GM19372 (cell line): ENCODE measurements around the gene SERTM2.
"Not testable (repeated sequence)": the region's sequence is repeated elsewhere in the genome, so short reads cannot be mapped to it uniquely, and the experiment has no call there.

ENCODE experiments used
- ATAC-seq: cut with Tn5 transposase; IDR thresholded peaks from one replicate; pipeline ENCODE4 v1.9.1; 2021; ENCODE audit warnings: mild to moderate bottlenecking, low read depth, moderate library complexity; ENCODE audit not compliant: unreplicated experiment

SERTM2 gene

DNA sequence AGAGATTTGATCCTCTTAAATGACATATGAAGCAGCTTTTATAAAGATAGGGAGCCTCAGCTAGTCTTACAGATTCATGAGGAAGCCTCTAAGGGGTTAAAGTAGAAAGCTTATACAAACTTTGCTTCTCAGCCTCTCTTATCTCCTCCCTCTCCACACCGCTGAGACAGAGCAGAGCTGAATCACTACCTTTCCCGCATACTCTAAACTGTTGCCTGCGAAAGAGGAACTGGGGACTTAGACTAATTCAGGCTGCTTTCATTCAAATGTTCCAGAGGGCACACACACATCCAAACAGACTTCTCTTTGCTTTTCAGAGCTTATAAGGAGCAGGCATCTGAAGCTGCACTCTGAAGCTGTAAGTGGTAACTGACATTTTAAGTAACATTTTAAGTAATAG is at the start of gene SERTM2:
TSS of gene SERTM2 (plus strand) at position 169 of the 400 bp plus-strand sequence. CDS start 7,213 bp downstream, outside the sequence.
- no peak for ATAC-seq

DNA sequence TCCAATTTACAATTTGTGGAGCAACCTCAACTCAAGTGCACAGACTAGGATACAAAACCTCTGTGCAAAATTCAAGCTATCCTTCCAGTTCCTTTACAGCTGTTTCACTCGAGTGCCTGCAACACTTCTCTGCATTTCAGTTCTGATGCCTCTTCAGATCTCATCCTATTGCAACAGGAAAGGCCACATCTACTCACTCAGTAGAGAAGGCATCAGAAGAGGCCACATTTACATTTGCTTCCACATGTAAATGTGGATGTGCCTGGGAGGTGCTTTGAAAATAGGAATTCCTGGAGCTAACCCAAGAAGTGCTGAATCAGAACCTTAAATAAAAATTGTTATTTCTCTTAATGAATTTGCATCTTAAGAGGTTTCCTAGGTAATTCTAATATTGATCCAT is 45.8 kb upstream of the SERTM2 start:
- no peak for ATAC-seq

DNA sequence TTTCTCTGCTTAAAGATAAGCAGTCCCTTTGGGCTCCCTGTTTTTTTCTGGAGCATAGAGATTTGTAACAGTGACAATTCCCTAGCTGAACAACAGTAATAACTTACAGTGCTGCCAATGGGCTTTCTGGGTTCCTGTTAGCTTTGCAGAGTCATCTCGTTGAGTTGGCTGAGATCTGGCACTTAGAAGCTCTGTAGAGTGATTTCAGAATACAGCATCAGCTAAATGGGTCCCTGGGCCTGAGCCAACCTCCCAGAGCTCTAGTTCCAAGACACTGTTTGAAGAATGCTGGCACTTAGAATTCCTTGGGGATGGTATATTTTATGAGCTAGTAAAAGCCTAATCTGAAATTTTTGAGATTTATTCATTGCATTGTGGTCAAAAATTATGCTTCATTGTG is 43.5 kb upstream of the SERTM2 start:
- no peak for ATAC-seq

DNA sequence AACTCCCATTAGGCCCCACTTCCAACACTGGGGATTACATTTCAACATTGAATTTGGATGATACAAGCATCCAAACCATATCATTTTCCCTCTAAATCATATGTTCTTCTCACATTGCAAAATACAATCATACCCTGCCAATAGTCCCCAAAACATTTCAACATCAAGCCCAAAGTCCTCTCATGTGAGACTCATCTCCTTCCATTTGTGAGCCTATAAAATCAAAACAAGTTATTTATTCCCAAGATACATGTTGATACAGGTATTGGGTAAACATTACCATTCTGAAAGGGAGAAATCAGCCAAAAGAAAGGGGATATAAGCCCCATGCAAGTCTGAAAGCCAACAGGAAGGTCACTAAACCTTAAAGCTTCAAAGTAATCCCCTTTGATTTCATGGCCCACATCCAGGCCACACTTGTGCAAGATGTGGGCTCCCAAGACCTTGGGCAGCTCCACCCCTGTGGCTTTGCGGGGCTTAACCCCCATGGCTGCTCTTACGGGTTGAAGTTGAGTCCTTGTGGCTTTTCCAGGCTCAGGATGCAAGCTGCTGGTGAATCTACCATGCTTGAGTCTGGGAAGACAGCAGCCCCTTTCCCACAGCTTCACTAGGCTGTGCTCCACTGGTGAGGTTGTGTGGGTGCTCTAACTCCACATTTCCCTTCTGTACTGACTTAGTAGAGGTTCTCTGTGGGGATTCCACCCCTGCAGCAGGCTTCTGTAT is 40.6 kb upstream of the SERTM2 start:
- no peak for ATAC-seq

DNA sequence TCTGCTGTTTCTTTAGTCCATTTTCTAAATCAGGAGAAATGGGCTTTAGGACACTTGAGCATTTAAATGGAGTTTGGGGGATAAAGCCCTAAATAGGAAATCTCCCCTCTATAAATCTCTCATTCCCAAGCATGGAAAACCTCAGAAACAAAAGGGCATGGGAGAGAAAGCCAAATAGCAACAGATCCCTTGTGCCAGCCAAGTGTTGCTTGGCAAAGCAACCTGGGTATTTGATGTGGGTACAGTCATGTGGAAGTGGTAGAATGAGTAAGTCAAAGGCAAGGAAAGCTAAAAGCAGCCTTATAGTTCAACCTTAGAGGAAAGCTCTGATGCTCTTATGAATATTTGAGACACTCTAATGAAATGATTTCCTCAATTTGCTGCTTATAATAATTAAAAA is 29.5 kb upstream of the SERTM2 start:
- ATAC-seq: no peak

DNA sequence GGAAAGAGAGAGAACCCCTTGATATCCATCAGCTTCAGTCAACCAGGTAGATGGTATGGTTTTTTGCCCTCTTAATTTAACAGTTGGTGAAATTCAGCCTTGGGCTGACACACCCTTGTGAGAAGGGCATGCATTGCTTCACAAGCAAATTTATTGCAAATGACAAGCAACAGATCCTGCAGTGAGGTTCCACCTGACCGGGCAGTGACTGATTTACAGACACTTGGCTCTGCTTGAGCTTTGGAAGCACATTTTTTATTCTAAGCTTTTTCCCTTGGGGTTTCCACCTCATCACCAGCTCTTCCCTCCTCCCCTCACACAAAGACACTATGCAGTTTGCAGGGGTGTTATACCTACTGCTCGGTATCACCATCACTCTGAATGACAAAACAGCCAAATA is 28.3 kb upstream of the SERTM2 start:
- ATAC-seq: no peak

DNA sequence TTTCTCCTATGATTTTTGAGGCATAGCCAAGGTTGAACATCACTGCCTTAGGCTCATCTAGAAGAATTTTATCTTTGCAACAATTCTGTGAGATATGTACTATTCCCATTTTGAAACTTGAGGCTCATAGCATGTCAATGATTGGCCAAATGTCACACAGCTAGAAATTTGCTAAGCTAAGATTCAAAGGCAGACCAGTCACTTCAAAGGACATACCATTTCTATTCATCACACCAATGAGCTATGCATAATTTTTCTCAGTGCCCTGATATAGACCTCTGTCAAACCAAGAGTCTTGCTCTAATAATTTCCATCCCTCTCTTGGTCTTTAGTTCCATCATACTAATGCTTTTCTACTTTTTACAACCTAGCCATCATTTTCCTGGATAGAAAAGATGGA is 27.6 kb upstream of the SERTM2 start:
- ATAC-seq: no peak

DNA sequence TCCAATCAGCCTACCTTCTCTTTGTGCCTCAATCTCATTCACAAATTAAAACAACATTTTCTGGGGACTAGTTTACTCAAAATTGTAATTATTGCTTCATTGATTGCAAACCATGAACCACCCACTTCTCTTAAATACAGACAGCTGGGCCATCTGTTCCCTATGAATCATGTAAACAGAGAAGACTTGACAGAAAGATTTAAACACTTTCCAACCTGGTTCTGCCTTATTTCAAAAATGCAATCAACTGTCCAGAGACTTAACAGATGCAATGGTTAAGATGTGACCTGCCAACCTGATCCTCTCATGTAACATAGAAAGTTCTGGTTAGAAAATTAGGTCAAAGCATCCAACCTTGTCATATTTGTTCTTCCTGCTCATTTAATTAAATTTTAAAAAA is 20.8 kb upstream of the SERTM2 start:
- ATAC-seq: no peak

DNA sequence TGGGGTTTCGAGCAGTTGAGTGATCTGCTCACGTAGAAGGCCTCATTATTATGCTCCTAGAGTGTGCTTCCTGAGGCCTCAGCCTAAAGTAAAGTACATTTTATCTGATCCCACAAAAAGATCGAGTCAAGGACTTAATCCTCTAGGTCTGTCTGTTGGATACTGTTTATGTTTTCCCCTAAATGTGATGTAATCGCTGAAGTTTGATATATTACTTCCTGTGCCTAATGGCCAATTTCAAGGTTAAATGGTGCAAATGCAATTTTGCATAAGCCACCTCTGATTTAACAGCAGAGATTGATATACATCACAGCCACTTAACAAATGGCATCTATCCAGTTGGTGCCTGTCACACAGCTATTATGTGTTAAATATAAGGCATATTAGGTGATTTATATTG is 19.4 kb upstream of the SERTM2 start:
- no peak for ATAC-seq

DNA sequence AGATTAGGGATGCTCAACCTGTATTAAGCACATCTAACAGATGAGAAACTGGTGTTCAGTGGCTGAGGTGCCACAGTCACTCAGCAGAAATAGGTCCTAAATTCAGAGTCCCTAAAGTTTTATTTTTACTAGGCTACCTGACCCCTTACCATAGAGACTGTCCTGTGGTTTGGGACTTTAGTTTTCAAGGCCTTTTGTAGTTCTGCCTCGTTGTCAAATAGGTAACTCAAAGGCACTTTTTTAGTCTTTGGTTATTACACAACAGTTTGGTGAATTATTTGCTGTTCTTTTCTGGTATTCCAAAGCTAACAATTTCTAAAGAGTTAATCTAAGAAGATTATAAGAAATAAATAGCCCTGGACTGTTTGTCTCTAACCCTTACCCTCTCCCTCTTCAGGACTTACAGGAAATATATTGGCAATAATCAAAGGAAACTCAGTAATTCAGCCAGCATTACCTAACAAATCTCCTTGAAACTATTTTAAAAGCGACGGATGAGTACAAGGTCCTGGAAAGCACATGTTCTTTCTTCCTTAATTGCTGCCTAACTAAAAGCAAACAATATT is 12.8 kb upstream of the SERTM2 start:
- ATAC-seq: no peak

DNA sequence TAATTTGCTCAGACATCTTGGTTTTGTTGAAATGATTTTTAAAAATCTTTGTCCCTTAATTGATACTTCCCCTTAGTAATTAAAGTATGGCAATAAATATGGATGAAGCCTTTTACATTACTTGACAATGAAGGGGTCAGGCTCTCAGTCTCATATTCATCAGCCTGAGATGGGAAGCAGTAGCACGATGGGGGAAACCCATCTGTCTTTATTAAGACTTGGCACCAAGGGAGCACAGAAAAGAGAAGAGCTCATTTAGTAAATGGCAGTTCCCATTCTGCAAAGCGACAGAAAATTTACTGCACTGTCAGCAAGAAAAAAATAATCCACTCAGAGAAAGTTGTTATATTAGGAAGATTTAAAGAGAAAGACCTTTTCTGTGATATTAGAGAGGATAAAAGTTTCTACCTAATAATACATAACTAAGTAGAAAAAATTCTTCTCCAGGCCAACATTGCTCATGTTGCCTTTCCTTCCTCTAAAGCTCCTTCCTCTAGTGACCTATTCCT is 7.9 kb upstream of the SERTM2 start:
- ATAC-seq: no peak

DNA sequence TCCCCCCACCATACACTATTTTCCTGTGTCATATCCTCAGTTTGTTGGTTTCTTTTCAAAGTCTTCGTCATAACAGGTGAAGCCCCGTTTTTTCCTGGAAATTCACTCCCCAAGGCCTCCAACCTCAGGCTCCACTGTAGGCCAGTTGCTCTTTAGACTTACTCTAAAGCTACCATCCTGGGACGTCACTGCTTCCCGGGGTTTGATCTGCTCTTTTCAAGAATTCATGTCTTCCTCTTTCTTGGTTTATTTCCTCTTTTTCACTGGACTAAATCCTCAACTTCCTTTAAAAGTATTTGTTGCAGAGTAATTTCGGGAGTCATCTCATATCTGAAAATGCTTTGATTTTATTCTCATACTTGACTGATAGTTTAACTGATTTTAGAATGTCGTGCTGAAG is 6.5 kb upstream of the SERTM2 start:
- ATAC-seq: no peak

DNA sequence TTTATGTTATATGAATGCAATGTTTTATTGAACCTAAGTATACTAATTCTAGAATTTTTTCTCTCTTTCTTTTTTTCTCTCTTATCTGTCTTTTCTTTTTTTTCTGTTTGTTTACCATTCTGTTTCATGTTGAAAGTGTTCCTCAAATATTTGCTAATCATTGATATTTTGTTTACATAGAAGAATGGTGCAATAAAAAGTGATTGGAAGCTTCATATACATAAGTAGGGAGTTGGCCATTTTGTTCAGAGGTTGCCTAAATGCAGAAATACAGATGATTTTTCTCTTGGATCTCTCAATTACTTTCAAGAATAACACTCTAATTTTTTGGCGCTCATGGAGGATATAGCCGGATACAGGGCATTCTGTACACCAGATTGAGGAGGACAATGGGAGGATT is 5.7 kb upstream of the SERTM2 start:
- no peak for ATAC-seq

DNA sequence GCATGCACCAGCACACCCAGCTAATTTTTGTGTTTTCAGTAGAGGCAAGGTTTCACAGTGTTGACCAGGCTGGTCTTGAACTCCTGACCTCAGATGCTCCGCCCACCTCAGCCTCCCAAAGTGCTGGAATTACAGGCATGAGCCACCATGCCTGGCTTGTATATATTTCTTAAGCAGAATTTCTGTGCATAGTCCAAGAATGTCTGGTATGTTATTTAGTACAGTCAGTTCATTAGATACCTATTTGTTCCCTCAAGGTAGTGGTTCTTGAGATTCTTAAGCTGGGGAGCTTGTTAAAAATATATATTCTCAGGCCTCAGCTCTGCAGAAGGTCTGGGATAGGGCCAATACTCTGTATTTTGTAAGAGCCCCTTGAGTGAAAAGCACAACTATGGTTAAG is 4.6 kb upstream of the SERTM2 start:
- ATAC-seq: no peak

DNA sequence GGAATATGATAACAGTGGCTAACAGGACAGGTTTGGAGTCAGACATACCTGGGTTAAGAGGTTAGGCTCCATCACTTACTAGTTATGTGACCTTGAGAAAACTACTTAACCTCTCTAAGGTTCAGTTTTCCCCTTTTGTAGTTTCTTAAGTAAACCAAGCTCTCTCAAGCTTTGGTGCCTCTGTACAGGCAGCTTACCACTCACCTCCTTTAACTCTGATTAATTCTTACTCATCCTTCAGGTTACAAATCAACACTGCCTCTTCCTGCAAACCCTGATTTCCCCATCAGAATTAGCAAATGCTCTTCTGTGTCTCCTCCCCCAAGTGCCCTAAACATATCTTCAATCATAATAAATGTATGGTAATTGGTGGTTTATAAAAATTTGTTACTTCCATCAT is 3.5 kb upstream of the SERTM2 start:
- no peak for ATAC-seq

DNA sequence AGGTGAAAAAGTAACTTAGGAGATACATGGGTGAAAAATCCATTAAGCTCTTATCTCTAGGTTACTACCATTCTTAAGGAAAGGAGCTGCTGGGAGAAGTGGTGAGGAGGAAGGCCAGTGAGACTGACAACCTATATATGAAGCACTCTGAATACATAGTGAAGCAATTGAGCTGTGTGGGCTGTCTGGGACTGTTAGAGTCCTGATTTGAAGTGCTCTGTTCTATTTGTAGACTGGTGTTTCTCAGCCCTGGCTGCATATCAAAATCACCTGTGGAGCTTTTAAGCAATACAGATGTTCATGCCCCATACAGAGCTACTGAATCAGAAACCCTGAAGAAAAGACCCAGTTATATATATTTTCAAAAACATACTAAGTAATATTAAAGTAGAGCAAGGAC is 3.9 kb downstream of the SERTM2 start:
- no peak for ATAC-seq

DNA sequence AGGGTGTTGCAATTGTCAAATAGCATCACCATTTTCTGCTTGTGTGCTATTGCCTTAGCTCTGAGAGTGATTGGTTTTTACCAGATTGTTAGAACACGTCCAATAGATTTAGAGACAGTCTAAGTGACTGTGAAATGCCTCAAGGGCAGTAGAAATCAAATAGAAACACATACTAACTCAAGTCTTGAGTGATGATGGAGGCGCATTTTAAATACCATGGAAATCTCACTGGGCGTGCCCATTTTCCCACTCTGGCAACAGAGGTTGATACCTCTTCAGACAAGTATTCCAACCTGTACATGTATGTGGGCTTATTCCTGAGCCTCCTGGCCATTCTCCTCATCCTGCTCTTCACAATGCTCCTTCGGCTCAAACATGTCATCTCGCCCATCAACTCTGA is 7.2 kb downstream of the SERTM2 start:
- ATAC-seq: no peak

DNA sequence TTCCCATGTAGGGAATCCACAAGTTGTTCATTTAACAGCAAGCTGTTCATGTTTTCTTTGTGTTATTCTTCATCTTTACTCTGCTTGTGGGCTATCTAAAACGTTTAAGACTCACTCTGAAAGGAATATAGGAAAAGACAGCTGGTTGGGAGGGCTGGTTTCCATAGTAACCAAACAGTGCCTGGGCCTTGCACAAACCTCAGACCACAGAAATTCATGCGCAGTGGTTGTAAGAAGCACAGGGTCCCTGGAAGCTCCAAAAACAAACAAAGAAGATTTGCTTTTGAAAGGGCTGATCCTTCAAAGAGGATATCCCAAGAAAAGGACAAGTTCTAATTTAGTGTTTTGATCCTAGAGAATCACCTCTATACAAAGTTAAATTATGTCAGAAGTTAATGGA is 7.8 kb downstream of the SERTM2 start:
- ATAC-seq: no peak

DNA sequence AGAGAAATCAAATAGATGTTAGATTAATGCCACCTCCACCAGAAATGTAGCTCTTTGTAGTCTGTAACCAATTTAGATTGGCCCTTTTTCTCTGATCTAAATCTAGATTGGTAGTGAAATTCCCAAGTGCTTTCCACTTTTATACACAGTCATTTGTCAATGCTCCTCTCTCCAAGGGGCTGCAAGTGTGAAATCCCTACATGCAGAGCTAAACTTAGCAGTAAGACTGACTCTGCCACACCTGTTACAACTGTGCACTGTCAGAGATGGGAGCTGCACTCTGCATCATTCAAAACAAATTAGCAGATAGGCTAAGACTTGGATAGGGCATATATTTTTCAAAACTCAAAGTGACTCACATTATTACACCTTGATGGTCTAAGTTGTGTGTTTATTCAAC is 9.1 kb downstream of the SERTM2 start:
- no peak for ATAC-seq

DNA sequence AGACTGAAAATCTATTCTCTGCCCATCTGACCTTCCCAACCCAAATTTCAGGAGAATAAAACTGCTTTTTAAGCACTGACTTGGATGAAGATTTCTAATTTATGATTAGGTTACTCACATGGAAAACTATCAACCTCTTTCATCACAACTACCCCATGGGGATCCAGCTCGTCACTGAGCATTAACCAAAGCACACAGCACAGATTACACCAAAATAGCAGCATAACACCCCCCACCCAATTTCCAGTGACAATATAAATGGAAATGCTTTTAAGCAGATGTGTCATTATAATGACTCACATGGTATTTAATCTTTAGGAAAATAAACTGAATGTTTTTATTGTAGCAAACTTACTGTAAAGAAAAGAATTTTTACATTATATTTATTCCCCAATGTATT is 9.7 kb downstream of the SERTM2 start:
- ATAC-seq: no peak

DNA sequence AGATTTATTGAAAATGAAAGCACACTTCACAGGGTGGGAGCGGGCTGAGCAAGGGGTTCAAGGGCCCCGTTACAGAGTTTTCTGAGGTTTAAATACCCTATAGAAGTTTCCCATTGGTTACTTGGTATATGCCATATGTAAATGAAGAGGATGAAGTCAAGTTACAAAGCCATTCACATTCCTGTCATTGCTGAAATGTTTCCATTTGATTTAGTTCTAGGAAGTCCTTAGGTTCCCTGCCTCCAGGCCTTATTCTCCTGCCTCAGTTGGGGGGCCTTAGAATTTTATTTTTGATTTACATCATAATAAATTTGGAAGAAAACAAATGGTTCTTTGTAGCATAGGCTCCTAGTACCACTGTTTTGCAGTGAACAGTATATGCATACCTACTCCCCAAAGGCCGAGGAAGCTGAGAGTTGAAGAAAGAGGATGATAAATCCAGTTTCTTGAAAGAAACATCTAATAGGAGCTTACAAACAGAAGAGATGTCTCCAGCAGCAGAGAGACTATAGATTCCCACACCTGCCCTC is 31.8 kb downstream of the SERTM2 start:
- no peak for ATAC-seq

DNA sequence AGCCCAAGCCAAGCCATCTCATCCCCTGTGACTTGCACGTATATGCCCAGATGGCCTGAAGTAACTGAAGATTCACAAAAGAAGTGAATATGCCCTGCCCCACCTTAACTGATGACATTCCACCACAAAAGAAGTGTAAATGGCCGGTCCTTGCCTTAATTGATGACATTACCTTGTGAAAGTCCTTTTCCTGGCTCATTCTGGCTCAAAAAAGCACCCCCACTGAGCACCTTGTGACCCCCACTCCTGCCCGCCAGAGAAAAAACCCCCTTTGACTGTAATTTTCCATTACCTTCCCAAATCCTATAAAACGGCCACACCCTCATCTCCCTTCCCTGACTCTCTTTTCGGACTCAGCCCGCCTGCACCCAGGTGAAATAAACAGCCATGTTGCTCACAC is 37.8 kb downstream of the SERTM2 start:
- ATAC-seq: not testable (repeated sequence)
